Measurements from ENCODE around the gene NUDT14. TPM values are rescaled to one million over a fixed set of nuclear protein-coding genes. Genes with fewer than 3 reads are reported as not detected.

Gene NUDT14
- total RNA-seq, 1 experiment from 2014 or later: 37.0 TPM

- H4K20me1 ChIP-seq (ENCODE audit: insufficient read depth): peaks cover 22% of the 10 kb centered on the region
- no peak for TF ChIP-seq EZH2 (IDR thresholded peaks at IDR 0.05; ENCODE audit: low read depth)
- no peak for TF ChIP-seq CTCF (conservative IDR thresholded peaks at IDR 0.05)
- no peaks in the 10 kb centered on the region for H3F3A ChIP-seq (ENCODE audit: insufficient read depth, low read depth)
- no peak overlapping the region for H3K4me3 ChIP-seq
- peaks cover 28% of the 10 kb centered on the region for H3K4me1 ChIP-seq (replicated peaks; ENCODE audit: insufficient read depth)
- POLR2A ChIA-PET (ENCODE audit: unreplicated experiment): no interaction called here
- H3K79me2 ChIP-seq (ENCODE audit: low read depth): peaks cover 27% of the 10 kb centered on the region
- H3K27ac ChIP-seq: no peak overlapping the region
- no peaks in the 10 kb centered on the region for H3K27me3 ChIP-seq (ENCODE audit: insufficient read depth, low read depth)
- intact Hi-C loops (cut with micrococcal nuclease; ENCODE audit: unreplicated experiment): no loop called here
- no peak for DNase-seq
- no peaks in the 10 kb centered on the region for H3K9me2 ChIP-seq (ENCODE audit: insufficient read depth)
- H3K36me3 ChIP-seq (ENCODE audit: low read depth): no peaks in the 10 kb centered on the region
- CTCF ChIA-PET: interaction anchor here (0.5 kb wide), 1 partner anchor 180 kb away, joined by 7 read pairs; no protein-coding TSS in a partner anchor
- no peaks in the 10 kb centered on the region for H3K9me3 ChIP-seq (ENCODE audit: insufficient read depth, low read depth)
- no peak overlapping the region for H2AFZ ChIP-seq
- no TSS peak for BruUV-seq (replicated peaks)
- no peak overlapping the region for H3K4me2 ChIP-seq
Observed at GRCh38 chr14:105163040-105163742, 17.9 kb downstream of the NUDT14 start.

GRCh38 chr14:105162669-105162979, 18.5 kb downstream of the NUDT14 start:
- Histone ChIP-seq H3K9me3 (ENCODE audit: insufficient read depth, low read depth) (no peaks in the 10 kb centered on the region), H3K4me3 (no peak overlapping the region), H3K79me2 (ENCODE audit: low read depth) (peaks cover 27% of the 10 kb centered on the region), H3K9me2 (ENCODE audit: insufficient read depth) (no peaks in the 10 kb centered on the region), H3K36me3 (ENCODE audit: low read depth) (no peaks in the 10 kb centered on the region), H3K27ac (no peak overlapping the region), H2AFZ (no peak overlapping the region), H4K20me1 (ENCODE audit: insufficient read depth) (peaks cover 22% of the 10 kb centered on the region), H3K27me3 (ENCODE audit: insufficient read depth, low read depth) (no peaks in the 10 kb centered on the region), H3K4me1 (replicated peaks; ENCODE audit: insufficient read depth) (peaks cover 28% of the 10 kb centered on the region), H3F3A (ENCODE audit: insufficient read depth, low read depth) (no peaks in the 10 kb centered on the region), H3K4me2 (no peak overlapping the region)
- no peak for DNase-seq
- ChIA-PET POLR2A (ENCODE audit: unreplicated experiment) (no interaction called here), CTCF (no interaction called here)
- BruUV-seq (replicated peaks): no TSS peak
- TF ChIP-seq CTCF (conservative IDR thresholded peaks at IDR 0.05) (no peak), EZH2 (IDR thresholded peaks at IDR 0.05; ENCODE audit: low read depth) (no peak)
- intact Hi-C loops (cut with micrococcal nuclease; ENCODE audit: unreplicated experiment): no loop called here

GRCh38 chr14:105161964-105162668, 19.0 kb downstream of the NUDT14 start:
- DNase-seq: no peak
- TF ChIP-seq EZH2 (IDR thresholded peaks at IDR 0.05; ENCODE audit: low read depth): no peak
- no peak for TF ChIP-seq CTCF (conservative IDR thresholded peaks at IDR 0.05)
- intact Hi-C loops (cut with micrococcal nuclease; ENCODE audit: unreplicated experiment): no loop called here
- H4K20me1 ChIP-seq (ENCODE audit: insufficient read depth): peaks cover 27% of the 10 kb centered on the region
- no peaks in the 10 kb centered on the region for H3K36me3 ChIP-seq (ENCODE audit: low read depth)
- no TSS peak for BruUV-seq (replicated peaks)
- no peak overlapping the region for H3K27ac ChIP-seq
- CTCF ChIA-PET: no interaction called here
- H3K9me3 ChIP-seq (ENCODE audit: insufficient read depth, low read depth): no peaks in the 10 kb centered on the region
- H3F3A ChIP-seq (ENCODE audit: insufficient read depth, low read depth): no peaks in the 10 kb centered on the region
- H3K4me1 ChIP-seq (replicated peaks; ENCODE audit: insufficient read depth): peaks cover 27% of the 10 kb centered on the region
- H3K79me2 ChIP-seq (ENCODE audit: low read depth): peaks cover 27% of the 10 kb centered on the region
- no peak overlapping the region for H2AFZ ChIP-seq
- no peak overlapping the region for H3K4me2 ChIP-seq
- POLR2A ChIA-PET (ENCODE audit: unreplicated experiment): no interaction called here
- H3K27me3 ChIP-seq (ENCODE audit: insufficient read depth, low read depth): no peaks in the 10 kb centered on the region
- no peaks in the 10 kb centered on the region for H3K9me2 ChIP-seq (ENCODE audit: insufficient read depth)
- H3K4me3 ChIP-seq: no peak overlapping the region
